SK-N-MC (cell line): Measurements from ENCODE around the gene CASQ2.

Source experiments
- DNase-seq: peaks from one replicate; pipeline ENCODE4 v3.0.0-alpha.2; 2011; ENCODE audit warnings: low read depth, low spot score
- H3K27ac ChIP-seq: fragments of 200-600 bp; sonication (generic); 2 replicates; pipeline ENCODE4 v1.5.1; 2016; ENCODE audit warnings: mixed run types
- H3K36me3 ChIP-seq: fragments of 200-600 bp; sonication (generic); 2 replicates; pipeline ENCODE4 v1.6.1; 2017; ENCODE audit warnings: antibody characterized with exemption, low read length, mixed read lengths; ENCODE audit not compliant: insufficient read depth
- H3K4me3 ChIP-seq: fragments of 200-600 bp; sonication (generic); 2 replicates; pipeline ENCODE4 v1.5.1; 2016
- H3K9ac ChIP-seq: fragments of 200-600 bp; sonication (generic); 2 replicates; pipeline ENCODE4 v1.8.0; 2017; ENCODE audit warnings: mixed run types, mixed read lengths; ENCODE audit not compliant: insufficient read length
- H3K9me3 ChIP-seq: fragments of 200-600 bp; sonication (generic); 2 replicates; pipeline ENCODE4 v1.6.1; 2017; ENCODE audit warnings: low read depth, mild to moderate bottlenecking, antibody characterized with exemption, low read length, moderate library complexity, mixed read lengths
- EZH2 ChIP-seq: fragments of 200-600 bp; sonication (generic); IDR thresholded peaks from one replicate; pipeline ENCODE4 v1.6.1; 2017; ENCODE audit warnings: antibody characterized with exemption
- FOXP2 ChIP-seq: optimal IDR thresholded peaks from 2 replicates; pipeline ENCODE3; 2011; ENCODE audit warnings: mild to moderate bottlenecking, moderate library complexity; ENCODE audit not compliant: insufficient read depth; ENCODE audit errors: extremely low read length, control extremely low read depth
- POLR2AphosphoS5 ChIP-seq: IDR thresholded peaks from 2 replicates; pipeline ENCODE4 v1.6.1; 2012; ENCODE audit warnings: mild to moderate bottlenecking, low read depth, low read length, borderline replicate concordance

Gene CASQ2

GRCh38 chr1:115718011-115718754 is 50.3 kb downstream of the CASQ2 start:
- TF ChIP-seq FOXP2: no peak
- no peak for TF ChIP-seq EZH2
- TF ChIP-seq POLR2AphosphoS5: no peak
- Histone ChIP-seq H3K36me3 (no peaks in the 10 kb centered on the region), H3K9ac (no peak overlapping the region), H3K4me3 (no peak overlapping the region), H3K9me3 (no peaks in the 10 kb centered on the region), H3K27ac (no peak overlapping the region)
- no peak for DNase-seq

GRCh38 chr1:115717541-115717940 is 51.0 kb downstream of the CASQ2 start:
- Histone ChIP-seq H3K36me3 (no peaks in the 10 kb centered on the region), H3K9ac (no peak overlapping the region), H3K27ac (no peak overlapping the region), H3K9me3 (no peaks in the 10 kb centered on the region), H3K4me3 (no peak overlapping the region)
- no peak for DNase-seq
- TF ChIP-seq POLR2AphosphoS5 (no peak), EZH2 (no peak), FOXP2 (no peak)

GRCh38 chr1:115714572-115715141 is 53.9 kb downstream of the CASQ2 start:
- TF ChIP-seq FOXP2 (no peak), POLR2AphosphoS5 (no peak), EZH2 (no peak)
- Histone ChIP-seq H3K9ac (no peak overlapping the region), H3K9me3 (no peaks in the 10 kb centered on the region), H3K27ac (no peak overlapping the region), H3K36me3 (no peaks in the 10 kb centered on the region), H3K4me3 (no peak overlapping the region)
- DNase-seq: no peak

- TF ChIP-seq EZH2 (no peak), FOXP2 (no peak), POLR2AphosphoS5 (no peak)
- Histone ChIP-seq H3K27ac (no peak overlapping the region), H3K9ac (no peak overlapping the region), H3K9me3 (no peaks in the 10 kb centered on the region), H3K4me3 (no peak overlapping the region), H3K36me3 (no peaks in the 10 kb centered on the region)
- no peak for DNase-seq
Measured at GRCh38 chr1:115713906-115714305, 54.6 kb downstream of the CASQ2 start.

DNA sequence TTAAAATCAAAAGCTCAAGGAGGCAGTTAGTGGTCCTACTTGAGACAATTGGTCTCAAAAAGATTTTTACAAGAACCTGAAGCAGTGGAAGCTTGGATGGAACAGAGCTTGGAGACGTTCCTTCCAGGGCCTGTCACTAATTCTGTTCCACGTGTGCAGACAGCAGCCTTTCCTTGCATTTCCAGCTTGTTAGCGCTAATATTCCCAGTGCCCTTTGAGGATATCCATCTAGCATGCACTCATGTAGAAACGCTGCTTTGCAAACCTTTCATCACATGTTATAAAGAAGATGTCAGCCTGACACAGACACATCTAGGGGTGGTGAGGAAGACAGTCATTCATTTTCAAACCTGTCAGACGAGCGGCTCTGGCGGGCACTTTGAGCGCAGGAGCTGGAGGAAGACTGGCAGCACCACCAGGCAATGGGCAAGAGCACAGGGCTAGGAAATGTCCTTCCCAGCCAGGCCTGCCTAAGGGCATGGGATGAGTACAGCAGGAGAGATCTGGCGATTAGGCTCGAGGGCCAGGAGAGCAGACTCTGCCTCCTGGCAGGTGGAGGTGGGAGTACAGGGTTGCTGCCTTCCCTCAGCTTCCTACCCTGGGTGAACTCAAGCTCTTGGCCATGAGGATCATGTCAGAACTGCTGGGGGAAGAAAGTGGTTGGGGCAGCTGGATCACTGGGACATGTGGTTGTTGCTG is 55.5 kb downstream of the CASQ2 start:
- Histone ChIP-seq H3K36me3 (no peaks in the 10 kb centered on the region), H3K9ac (no peak overlapping the region), H3K27ac (no peak overlapping the region), H3K4me3 (no peak overlapping the region), H3K9me3 (no peaks in the 10 kb centered on the region)
- TF ChIP-seq FOXP2: no peak
- no peak for TF ChIP-seq EZH2
- no peak for TF ChIP-seq POLR2AphosphoS5
- DNase-seq: no peak

- Histone ChIP-seq H3K4me3 (no peak overlapping the region), H3K36me3 (no peaks in the 10 kb centered on the region), H3K9me3 (no peaks in the 10 kb centered on the region), H3K27ac (no peak overlapping the region), H3K9ac (no peak overlapping the region)
- TF ChIP-seq EZH2 (no peak), FOXP2 (no peak), POLR2AphosphoS5 (no peak)
- DNase-seq: no peak
Measured at GRCh38 chr1:115710859-115711624, 57.5 kb downstream of the CASQ2 start.

GRCh38 chr1:115706587-115707425 is 61.7 kb downstream of the CASQ2 start:
- Histone ChIP-seq H3K9me3 (no peaks in the 10 kb centered on the region), H3K9ac (no peak overlapping the region), H3K27ac (peak overlapping the region; percentile 83), H3K36me3 (no peaks in the 10 kb centered on the region), H3K4me3 (no peak overlapping the region)
- no peak for TF ChIP-seq EZH2
- no peak for TF ChIP-seq FOXP2
- no peak for TF ChIP-seq POLR2AphosphoS5
- peak; percentile 63 for DNase-seq

DNA sequence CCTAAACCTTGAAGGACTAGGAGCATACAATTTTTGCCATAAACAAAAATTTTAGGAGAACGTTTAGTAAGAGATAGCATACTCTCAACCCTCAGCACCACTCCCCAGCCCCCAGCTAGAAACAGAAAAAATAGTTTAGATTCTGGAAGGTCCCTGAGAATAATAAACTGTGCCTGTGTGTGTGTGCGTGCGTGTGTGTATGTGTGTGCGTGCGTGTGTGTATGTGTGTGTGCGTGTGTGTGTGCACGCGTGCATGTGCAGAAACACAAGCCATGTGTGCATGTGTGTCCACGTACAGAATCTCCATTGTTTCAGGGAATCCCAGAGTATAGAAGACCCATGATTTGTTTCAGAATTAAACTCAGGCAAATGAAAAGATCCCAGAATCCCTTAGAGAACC is 62.6 kb downstream of the CASQ2 start:
- H3K9ac ChIP-seq: no peak overlapping the region
- TF ChIP-seq EZH2 (no peak), FOXP2 (no peak), POLR2AphosphoS5 (no peak)
- peak overlapping the region; percentile 54; the same call in 1 of the 2 replicates for H3K4me3 ChIP-seq
- DNase-seq: no peak
- peak overlapping the region; percentile 83 for H3K27ac ChIP-seq
- H3K36me3 ChIP-seq: no peaks in the 10 kb centered on the region
- H3K9me3 ChIP-seq: no peaks in the 10 kb centered on the region
